ENCODE data around the gene CACNA1C.

The CACNA1C gene

DNA sequence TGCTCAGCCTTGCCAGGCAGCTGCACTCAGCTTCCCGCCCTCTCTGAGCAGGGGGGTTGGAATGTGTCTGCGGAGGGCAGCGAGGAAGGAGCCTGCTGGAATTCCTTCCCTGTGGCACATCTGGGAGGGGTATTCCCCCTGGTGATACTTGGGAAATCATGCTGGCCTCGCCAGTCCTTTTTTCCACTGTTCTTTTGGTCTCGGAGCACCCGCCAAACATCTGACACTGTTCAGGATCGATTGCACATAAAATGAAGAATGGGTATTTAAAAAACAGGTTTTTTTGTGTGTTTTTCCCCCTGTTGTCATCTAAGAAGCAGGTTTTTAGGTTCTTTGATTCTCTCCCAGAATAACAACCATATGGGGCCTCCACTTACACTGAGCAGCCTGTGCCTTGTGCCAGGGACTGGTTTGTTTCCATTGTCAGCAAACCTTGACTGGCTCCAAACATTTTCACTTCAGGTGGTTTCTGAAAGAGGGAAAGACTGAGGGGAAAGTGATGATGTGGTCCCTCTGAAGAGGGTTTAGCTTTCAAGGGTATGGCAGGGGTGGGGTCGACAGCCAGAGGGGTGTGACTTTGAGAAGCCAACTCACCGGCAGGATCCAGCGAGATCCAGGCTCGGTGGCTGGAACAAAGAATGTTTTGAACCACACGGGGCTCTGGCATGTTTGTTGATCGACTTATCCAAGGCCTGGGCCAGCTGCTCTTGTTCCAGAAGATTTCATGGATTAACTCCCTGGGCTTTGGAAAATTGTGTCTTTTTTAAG lies 215.1 kb downstream of the CACNA1C start:
- no peak for DNase-seq (ENCODE audit: low spot score)
- TF ChIP-seq, protein P1, sequence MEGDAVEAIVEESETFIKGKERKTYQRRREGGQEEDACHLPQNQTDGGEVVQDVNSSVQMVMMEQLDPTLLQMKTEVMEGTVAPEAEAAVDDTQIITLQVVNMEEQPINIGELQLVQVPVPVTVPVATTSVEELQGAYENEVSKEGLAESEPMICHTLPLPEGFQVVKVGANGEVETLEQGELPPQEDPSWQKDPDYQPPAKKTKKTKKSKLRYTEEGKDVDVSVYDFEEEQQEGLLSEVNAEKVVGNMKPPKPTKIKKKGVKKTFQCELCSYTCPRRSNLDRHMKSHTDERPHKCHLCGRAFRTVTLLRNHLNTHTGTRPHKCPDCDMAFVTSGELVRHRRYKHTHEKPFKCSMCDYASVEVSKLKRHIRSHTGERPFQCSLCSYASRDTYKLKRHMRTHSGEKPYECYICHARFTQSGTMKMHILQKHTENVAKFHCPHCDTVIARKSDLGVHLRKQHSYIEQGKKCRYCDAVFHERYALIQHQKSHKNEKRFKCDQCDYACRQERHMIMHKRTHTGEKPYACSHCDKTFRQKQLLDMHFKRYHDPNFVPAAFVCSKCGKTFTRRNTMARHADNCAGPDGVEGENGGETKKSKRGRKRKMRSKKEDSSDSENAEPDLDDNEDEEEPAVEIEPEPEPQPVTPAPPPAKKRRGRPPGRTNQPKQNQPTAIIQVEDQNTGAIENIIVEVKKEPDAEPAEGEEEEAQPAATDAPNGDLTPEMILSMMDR (IDR thresholded peaks at IDR 0.05; ENCODE audit: extremely low read depth, missing control alignments), result no peak

DNA sequence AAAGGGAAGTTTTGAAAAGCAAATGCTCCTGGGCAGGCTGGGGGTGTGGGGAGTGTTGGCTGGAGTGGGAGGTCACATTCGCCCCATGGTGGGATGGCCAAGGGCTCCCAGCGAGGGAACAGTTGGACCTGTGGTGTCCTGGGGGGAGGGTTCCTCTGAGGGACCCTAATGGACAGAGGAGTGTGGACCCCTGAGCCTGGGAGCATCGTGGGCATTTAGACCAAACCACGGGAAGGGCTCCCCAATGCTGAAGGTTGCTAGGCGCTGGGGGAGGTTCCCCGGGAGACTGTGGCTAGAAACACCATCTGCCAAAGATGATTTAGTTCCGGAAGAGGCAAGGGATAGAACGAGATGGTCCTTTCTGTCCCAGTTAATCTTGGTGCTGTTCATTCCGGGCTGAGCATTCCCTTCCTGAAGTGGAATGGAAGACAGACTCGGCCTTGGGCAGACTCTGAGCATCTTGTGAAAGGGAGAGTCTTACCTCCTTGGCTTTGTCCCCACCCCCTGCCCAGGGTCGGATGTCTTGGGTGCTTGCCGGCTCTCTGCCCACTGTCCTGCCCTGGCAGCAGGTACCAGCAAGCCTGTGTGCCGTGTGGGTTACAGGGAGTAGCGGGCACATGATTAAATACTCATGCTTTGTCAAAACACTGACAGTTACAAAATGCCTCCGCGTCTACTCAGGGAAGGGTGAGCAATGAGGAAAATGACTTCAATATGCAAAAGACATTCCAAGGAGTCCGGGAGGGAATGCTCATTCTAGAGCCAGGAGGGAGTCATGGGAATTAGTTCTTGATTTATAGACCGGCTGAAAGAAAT lies 215.9 kb downstream of the CACNA1C start:
- TF ChIP-seq, protein P1 (IDR thresholded peaks at IDR 0.05; ENCODE audit: extremely low read depth, missing control alignments), result no peak

DNA sequence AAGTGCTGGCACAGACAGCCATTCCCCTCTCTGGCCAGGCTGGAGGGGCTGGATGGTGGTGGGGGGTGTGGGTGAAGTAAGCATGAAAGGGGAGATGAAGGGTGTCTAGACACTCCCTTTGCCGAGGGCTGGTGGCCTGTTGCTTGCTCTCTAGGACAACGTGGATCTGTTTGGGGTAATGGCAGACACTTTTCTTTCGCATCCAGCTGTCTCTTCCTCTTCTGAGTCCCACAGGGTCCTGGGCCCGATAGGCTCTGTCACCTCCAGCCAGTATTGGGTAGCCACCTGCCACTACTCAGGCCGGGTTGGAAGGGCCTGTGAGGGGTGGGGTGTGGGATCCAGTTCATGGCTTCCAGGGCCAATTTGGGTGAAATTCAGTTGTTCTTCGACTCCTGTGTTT lies 218.1 kb downstream of the CACNA1C start:
- TF ChIP-seq, protein P1 (IDR thresholded peaks at IDR 0.05; ENCODE audit: extremely low read depth, missing control alignments), result no peak

More for the DNA sequence above, 215.9 kb downstream of the CACNA1C start:
- DNase-seq (ENCODE audit: low spot score), result no peak

DNA sequence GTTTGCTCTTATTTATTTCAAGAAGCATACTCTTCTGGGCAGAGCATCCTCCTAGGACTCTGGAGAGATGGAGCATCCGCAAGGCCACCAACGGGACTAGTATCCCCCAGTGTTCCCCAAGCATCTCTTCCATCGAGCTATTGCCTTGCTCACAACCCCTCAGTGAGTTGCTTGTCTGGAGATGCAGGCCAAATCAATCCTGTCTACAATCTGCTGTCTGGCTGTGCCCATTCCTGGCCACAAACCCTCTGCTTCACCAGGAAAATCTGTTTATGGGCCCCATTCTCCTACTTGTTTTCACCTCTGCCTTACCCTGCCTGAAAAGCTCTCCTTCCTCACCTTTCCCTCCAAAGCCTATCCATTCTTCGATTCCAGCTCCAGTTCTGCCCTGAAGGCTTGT lies 219.2 kb downstream of the CACNA1C start:
- TF ChIP-seq, protein P1 (IDR thresholded peaks at IDR 0.05; ENCODE audit: extremely low read depth, missing control alignments), result no peak
- no peak for DNase-seq (ENCODE audit: low spot score)

More for the DNA sequence above, 218.1 kb downstream of the CACNA1C start:
- DNase-seq (ENCODE audit: low spot score), result no peak

DNA sequence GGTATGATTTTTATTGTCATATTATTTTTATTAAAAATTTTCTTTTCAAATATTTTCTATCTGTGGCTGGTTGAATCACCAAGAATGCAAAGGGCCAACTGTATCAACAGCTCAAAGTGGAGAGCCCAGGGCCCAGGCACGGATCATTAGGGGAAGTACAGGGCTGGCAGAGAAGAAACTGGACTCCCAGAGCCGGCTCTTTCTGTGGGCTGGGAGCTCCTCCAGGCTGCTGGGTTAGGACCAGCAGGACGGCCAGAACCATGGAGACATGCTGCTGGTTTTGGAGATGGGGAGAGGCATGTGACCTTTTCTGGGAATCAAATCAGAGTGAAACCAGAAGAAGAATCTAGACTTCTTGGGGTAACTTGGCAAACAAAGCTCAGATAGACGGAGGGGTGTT lies 220.5 kb downstream of the CACNA1C start:
- DNase-seq (ENCODE audit: low spot score), result no peak
- TF ChIP-seq, protein P1 (IDR thresholded peaks at IDR 0.05; ENCODE audit: extremely low read depth, missing control alignments), result no peak

DNA sequence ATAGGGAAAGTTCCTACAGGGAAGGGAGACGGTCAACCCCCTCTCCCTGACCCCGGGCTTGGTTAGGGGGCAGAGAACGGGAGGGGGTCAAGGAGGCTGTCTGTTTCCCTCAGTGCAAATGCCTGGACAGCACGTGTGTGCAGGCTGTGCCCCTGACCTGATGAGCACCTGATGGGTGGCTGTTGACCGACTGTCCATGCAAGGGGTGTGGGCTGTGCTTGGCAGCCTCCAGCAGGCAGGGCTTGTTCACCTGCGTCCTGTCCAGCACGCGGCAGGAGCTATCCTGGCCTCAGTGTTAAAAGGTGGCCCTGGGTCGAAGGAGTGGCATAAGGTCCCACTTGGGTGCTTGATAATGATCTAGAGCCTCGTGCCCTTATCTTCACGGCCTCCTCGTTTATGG lies 221.0 kb downstream of the CACNA1C start:
- TF ChIP-seq, protein P1 (IDR thresholded peaks at IDR 0.05; ENCODE audit: extremely low read depth, missing control alignments), result no peak
- DNase-seq (ENCODE audit: low spot score), result no peak

DNA sequence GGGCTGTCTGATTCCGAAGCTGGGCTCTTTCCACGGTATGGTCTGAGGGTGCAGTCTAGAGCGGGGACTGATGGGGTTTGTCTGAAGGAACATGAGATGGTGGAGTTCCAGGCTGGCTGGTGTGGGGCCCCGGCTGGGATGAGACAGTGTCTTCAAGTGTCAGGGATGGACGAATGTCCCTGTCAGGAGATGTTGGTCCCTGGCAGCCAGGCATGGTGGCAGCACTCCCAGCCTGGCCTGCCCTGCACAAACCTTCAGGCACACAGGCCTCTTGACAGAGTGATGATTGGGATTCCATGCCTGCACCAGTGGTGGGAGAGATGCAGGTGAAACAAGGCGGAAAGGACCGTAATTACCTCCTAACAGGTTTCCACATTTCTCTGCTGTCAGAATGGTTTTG lies 221.9 kb downstream of the CACNA1C start:
- DNase-seq (ENCODE audit: low spot score), result no peak
- TF ChIP-seq, protein P1 (IDR thresholded peaks at IDR 0.05; ENCODE audit: extremely low read depth, missing control alignments), result no peak

All from GM20000 (cell line).